ENCODE measurements around the gene NEAT1. TPM values are rescaled to one million over a fixed set of nuclear protein-coding genes. Genes with fewer than 3 reads are reported as not detected.

NEAT1 gene
- total RNA-seq, 4 donors from 2014 or later, result 30.6 to 705 (median 357) TPM

- Histone ChIP-seq H3K27ac (peak overlapping the region; percentile 69 to 100 (median 80)), H3K9me3 (no peaks in the 10 kb centered on the region), H3K27me3 (no peaks in the 10 kb centered on the region), H3K4me1 (peaks cover 7 to 73% (median 43%) of the 10 kb centered on the region in 3 donors), H3K4me3 (no peak overlapping the region), H3K36me3 (peaks cover 0 to 76% (median 7%) of the 10 kb centered on the region in 3 donors)
- 67% methylated on average over 7 of the region's 14 CpGs; no CpG with 5 or more reads in 1 of the 2 donors for WGBS, 2 donors
- no peak for DNase-seq
- intact Hi-C loops (cut with DNase I), result no loop called here
- TF ChIP-seq CTCF (IDR thresholded peaks at IDR 0.05), result no peak
- TF ChIP-seq POLR2A (IDR thresholded peaks at IDR 0.05), result no peak
Observed at GRCh38 chr11:65444314-65445051, 21.9 kb downstream of the NEAT1 start.

GRCh38 chr11:65445101-65445603 is 22.6 kb downstream of the NEAT1 start:
- 59 to 60% methylated on average over 8 to 14 of the region's 15 CpGs for WGBS, 2 donors
- Histone ChIP-seq H3K27ac (peak overlapping the region; percentile 69 to 100 (median 80)), H3K9me3 (no peaks in the 10 kb centered on the region), H3K36me3 (peaks cover 0 to 72% (median 7%) of the 10 kb centered on the region in 3 donors), H3K27me3 (no peaks in the 10 kb centered on the region), H3K4me1 (peaks cover 7 to 66% (median 36%) of the 10 kb centered on the region in 3 donors), H3K4me3 (no peak overlapping the region)
- DNase-seq, result no peak
- intact Hi-C loops (cut with DNase I), result no loop called here
- no peak for TF ChIP-seq CTCF (IDR thresholded peaks at IDR 0.05)
- TF ChIP-seq POLR2A (IDR thresholded peaks at IDR 0.05), result peak in 2 of 4 donors; percentile 9 to 42

DNA sequence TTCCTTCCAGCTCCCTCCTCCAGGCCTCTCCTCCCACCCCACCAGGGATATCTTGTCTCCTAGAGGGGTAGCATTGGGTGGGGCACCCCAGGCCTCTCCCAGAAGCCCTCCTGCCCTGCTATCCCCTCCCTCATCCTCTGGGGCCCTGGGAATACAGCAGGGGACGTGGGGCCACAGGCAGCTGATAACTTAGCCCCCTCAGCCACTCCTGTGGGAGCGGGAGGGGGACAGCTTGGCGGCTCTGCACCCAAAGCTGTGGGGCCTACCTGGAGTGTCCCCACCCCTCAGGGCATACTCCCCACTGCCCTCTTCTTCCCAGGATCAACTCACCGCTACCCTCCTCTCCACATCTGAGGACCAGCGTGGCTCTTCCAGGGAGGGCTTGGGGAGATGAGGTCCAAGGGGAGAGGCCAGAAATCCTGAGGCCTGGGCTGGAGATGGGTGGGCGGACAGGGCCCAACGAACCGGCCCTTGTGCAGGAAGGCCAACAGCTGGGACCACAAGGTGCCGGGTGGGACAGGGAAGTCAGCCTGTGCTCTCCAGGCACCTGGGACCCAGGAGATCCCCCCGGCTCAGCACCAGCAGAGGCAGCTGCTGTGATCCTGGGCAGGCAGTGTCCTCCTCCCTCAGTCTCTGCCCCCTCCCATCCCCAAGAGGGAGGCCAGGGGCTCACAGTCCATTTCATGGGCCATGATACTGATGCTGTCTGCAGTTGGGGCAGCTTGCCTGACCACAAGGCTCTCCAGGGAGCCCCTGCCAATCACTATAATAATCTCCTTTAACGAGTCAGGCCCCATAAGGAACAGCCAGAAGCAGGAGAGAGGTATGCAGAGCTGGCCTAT is 23.2 kb downstream of the NEAT1 start:
- Histone ChIP-seq H3K27me3 (no peaks in the 10 kb centered on the region), H3K4me3 (no peak overlapping the region), H3K9me3 (no peaks in the 10 kb centered on the region), H3K27ac (peak overlapping the region; percentile 69 to 100 (median 80)), H3K4me1 (peaks cover 7 to 60% (median 30%) of the 10 kb centered on the region in 3 donors), H3K36me3 (peaks cover 0 to 65% (median 7%) of the 10 kb centered on the region in 3 donors)
- 78% methylated on average over 4 of the region's 11 CpGs; no CpG with 5 or more reads in 1 of the 2 donors for WGBS, 2 donors
- no peak for TF ChIP-seq CTCF (IDR thresholded peaks at IDR 0.05)
- peak in 2 of 4 donors; percentile 15 for TF ChIP-seq POLR2A (IDR thresholded peaks at IDR 0.05)
- DNase-seq, result no peak
- intact Hi-C loops (cut with DNase I), result no loop called here

- no peak for DNase-seq
- Histone ChIP-seq H3K4me3 (no peak overlapping the region), H3K36me3 (peaks cover 0 to 58% (median 7%) of the 10 kb centered on the region in 3 donors), H3K27ac (peak overlapping the region; percentile 69 to 100 (median 80)), H3K27me3 (no peaks in the 10 kb centered on the region), H3K4me1 (peaks cover 7 to 51% (median 21%) of the 10 kb centered on the region in 3 donors), H3K9me3 (no peaks in the 10 kb centered on the region)
- TF ChIP-seq POLR2A (IDR thresholded peaks at IDR 0.05) (peak in 2 of 4 donors; percentile 12 to 21), CTCF (IDR thresholded peaks at IDR 0.05) (no peak)
- intact Hi-C loops (cut with DNase I), result no loop called here
- 71 to 77% methylated on average over 3 to 7 of the region's 11 CpGs for WGBS, 2 donors
Observed at GRCh38 chr11:65446446-65447277, 24.1 kb downstream of the NEAT1 start.

Data from esophagus squamous epithelium (tissue), 5 donors.